OCI-LY3 (cell line): Measurements from ENCODE around the gene ABCF2.

Source experiments
- EZH2phosphoT487 ChIP-seq: fragments of 200-600 bp; shearing (Covaris generic); IDR thresholded peaks from 2 replicates; pipeline ENCODE4 v1.6.1; 2018; ENCODE audit warnings: antibody characterized with exemption, mixed run types, low read depth
- TF ChIP-seq, protein P1 (sequence below): fragments of 200-600, 300-600 bp; sonication (generic); IDR thresholded peaks from 2 replicates; pipeline ENCODE4 v1.5.1; 2014; ENCODE audit warnings: antibody characterized with exemption, low read length, low read depth

DNA sequence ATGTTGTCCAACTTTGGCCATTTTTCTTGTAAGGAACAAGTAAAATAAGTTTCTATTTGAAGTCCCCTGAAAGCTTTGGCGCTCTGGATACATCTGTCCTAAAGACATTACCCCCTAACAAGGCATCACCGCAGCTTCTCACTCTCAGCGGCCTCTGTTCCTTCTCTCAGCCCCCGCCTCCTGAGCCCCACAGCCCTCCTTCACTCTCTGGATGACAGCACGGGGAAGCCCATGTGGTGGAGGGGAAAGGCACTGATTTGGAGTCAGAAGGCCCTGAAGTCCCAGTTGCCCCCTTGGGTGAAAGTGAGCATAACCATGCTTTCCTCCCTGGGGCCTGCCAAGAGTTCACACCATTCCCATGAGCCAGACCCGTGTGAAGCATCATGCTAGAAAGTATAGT, 21.3 kb downstream of the ABCF2 start:
- TF ChIP-seq, protein P1, sequence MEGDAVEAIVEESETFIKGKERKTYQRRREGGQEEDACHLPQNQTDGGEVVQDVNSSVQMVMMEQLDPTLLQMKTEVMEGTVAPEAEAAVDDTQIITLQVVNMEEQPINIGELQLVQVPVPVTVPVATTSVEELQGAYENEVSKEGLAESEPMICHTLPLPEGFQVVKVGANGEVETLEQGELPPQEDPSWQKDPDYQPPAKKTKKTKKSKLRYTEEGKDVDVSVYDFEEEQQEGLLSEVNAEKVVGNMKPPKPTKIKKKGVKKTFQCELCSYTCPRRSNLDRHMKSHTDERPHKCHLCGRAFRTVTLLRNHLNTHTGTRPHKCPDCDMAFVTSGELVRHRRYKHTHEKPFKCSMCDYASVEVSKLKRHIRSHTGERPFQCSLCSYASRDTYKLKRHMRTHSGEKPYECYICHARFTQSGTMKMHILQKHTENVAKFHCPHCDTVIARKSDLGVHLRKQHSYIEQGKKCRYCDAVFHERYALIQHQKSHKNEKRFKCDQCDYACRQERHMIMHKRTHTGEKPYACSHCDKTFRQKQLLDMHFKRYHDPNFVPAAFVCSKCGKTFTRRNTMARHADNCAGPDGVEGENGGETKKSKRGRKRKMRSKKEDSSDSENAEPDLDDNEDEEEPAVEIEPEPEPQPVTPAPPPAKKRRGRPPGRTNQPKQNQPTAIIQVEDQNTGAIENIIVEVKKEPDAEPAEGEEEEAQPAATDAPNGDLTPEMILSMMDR: no peak
- no peak for TF ChIP-seq EZH2phosphoT487
